Activated B cell treated with CpG ODN at 0.5 μM for 24 hours (primary cell): ENCODE results near the gene LYRM9. TPM values are rescaled to one million over a fixed set of nuclear protein-coding genes. Genes with fewer than 3 reads are reported as not detected.
"Not testable (repeated sequence)": the region's sequence is repeated elsewhere in the genome, so short reads cannot be mapped to it uniquely, and the experiment has no call there.

Experiments
- ATAC-seq: fragments of 200-7000 bp; cut with Tn5 transposase; one replicate; pipeline ENCODE4 v1.10.0; 2021; ENCODE audit warnings: low read depth, mild to moderate bottlenecking, moderate library complexity
- CTCF ChIA-PET: fragments of 350-600 bp; sonication (Branson Sonifier 250); formaldehyde crosslinking; loops from one replicate; lab custom pipeline; 2021; ENCODE audit warnings: antibody characterized with exemption; lab: Charles Lee
- POLR2A ChIA-PET: fragments of 350-600 bp; sonication (Branson Sonifier 250); formaldehyde crosslinking; loops from one replicate; lab custom pipeline; 2021; ENCODE audit warnings: antibody characterized with exemption; lab: Charles Lee
- DNase-seq: peaks from one replicate; pipeline ENCODE4 v3.0.0; 2022
- H3K27ac Mint-ChIP-seq: one replicate; pipeline ENCODE4 v1.8.0; 2020; ENCODE audit warnings: mixed read lengths
- H3K27me3 Mint-ChIP-seq: one replicate; pipeline ENCODE4 v1.8.0; 2021; ENCODE audit warnings: mixed read lengths
- H3K36me3 Mint-ChIP-seq: one replicate; pipeline ENCODE4 v1.8.0; 2021; ENCODE audit warnings: low read depth, mixed read lengths
- H3K4me1 Mint-ChIP-seq: one replicate; pipeline ENCODE4 v1.8.0; 2021; ENCODE audit warnings: mixed read lengths
- H3K4me3 Mint-ChIP-seq: one replicate; pipeline ENCODE4 v1.8.0; 2020; ENCODE audit warnings: mild to moderate bottlenecking, mixed read lengths
- H3K9me3 Mint-ChIP-seq: one replicate; pipeline ENCODE4 v1.8.0; 2020; ENCODE audit warnings: mixed read lengths
- CTCF ChIP-seq: fragments of 200-600 bp; IDR thresholded peaks from one replicate; pipeline ENCODE4 v1.8.0; 2022; ENCODE audit warnings: antibody characterized with exemption, mild to moderate bottlenecking
- intact Hi-C: fragments of 100-400 bp; cut with micrococcal nuclease; formaldehyde crosslinking; loops from one replicate; pipeline ENCODE4 v1.15.1; 2024
- total RNA-seq: library from RNA; stranded (reverse); gene quantifications from 2 replicates; pipeline ENCODE4 v1.2.3, GENCODE V29; 2022

The LYRM9 gene
- total RNA-seq, 1 donor from 2014 or later: 7.2 TPM

- ChIA-PET POLR2A (no interaction called here), CTCF (no interaction called here)
- ATAC-seq (no peak), DNase-seq (no peak)
- H3K27ac Mint-ChIP-seq: no peak overlapping the region
- TF ChIP-seq CTCF: no peak
- H3K36me3 Mint-ChIP-seq: no peaks in the 10 kb centered on the region
- H3K4me1 Mint-ChIP-seq: peaks cover 15% of the 10 kb centered on the region
- no peaks in the 10 kb centered on the region for H3K9me3 Mint-ChIP-seq
- peaks cover 22% of the 10 kb centered on the region for H3K27me3 Mint-ChIP-seq
- intact Hi-C loops: no loop called here
- H3K4me3 Mint-ChIP-seq: no peak overlapping the region
Observed at GRCh38 chr17:27849474-27850185, 43.5 kb downstream of the LYRM9 start.

- H3K27me3 Mint-ChIP-seq: peaks cover 20% of the 10 kb centered on the region
- POLR2A ChIA-PET: no interaction called here
- no peaks in the 10 kb centered on the region for H3K9me3 Mint-ChIP-seq
- no peak overlapping the region for H3K27ac Mint-ChIP-seq
- TF ChIP-seq CTCF: no peak
- no peak overlapping the region for H3K4me3 Mint-ChIP-seq
- peaks cover 15% of the 10 kb centered on the region for H3K4me1 Mint-ChIP-seq
- H3K36me3 Mint-ChIP-seq: no peaks in the 10 kb centered on the region
- CTCF ChIA-PET: no interaction called here
- DNase-seq: no peak
- no peak for ATAC-seq
- intact Hi-C loops: no loop called here
Observed at GRCh38 chr17:27848931-27849330, 44.2 kb downstream of the LYRM9 start.

GRCh38 chr17:27846808-27847307, 46.3 kb downstream of the LYRM9 start:
- H3K9me3 Mint-ChIP-seq, DNase-seq, H3K27ac Mint-ChIP-seq, ATAC-seq, intact Hi-C loops, H3K36me3 Mint-ChIP-seq: not testable (repeated sequence)
- ChIA-PET CTCF (interaction anchor here (1.1 kb wide), 1 partner anchor 39 kb away, joined by 3 read pairs; no protein-coding TSS in a partner anchor), POLR2A (interaction anchor here (0.7 kb wide), 1 partner anchor 602 kb away, joined by 4 read pairs; no protein-coding TSS in a partner anchor)
- H3K4me1 Mint-ChIP-seq: peaks cover 15% of the 10 kb centered on the region
- peak overlapping the region; percentile 80 for H3K4me3 Mint-ChIP-seq
- H3K27me3 Mint-ChIP-seq: peaks cover 20% of the 10 kb centered on the region

GRCh38 chr17:27846042-27846655, 47.0 kb downstream of the LYRM9 start:
- intact Hi-C loops: no loop called here
- DNase-seq (no peak), ATAC-seq (no peak)
- ChIA-PET CTCF (interaction anchor here (1.1 kb wide), 1 partner anchor 38 kb away, joined by 3 read pairs; no protein-coding TSS in a partner anchor), POLR2A (interaction anchor here (0.7 kb wide), 1 partner anchor 602 kb away, joined by 4 read pairs; no protein-coding TSS in a partner anchor)
- Mint-ChIP-seq H3K9me3 (no peaks in the 10 kb centered on the region), H3K27me3 (peaks cover 20% of the 10 kb centered on the region), H3K4me1 (peaks cover 15% of the 10 kb centered on the region), H3K4me3 (peak overlapping the region; percentile 80), H3K27ac (no peak overlapping the region), H3K36me3 (no peaks in the 10 kb centered on the region)
- TF ChIP-seq CTCF: no peak

- ATAC-seq (no peak), DNase-seq (no peak)
- H3K4me1 Mint-ChIP-seq: peaks cover 15% of the 10 kb centered on the region
- H3K9me3 Mint-ChIP-seq: no peaks in the 10 kb centered on the region
- no peak overlapping the region for H3K27ac Mint-ChIP-seq
- no peak for TF ChIP-seq CTCF
- CTCF ChIA-PET: no interaction called here
- peak overlapping the region; percentile 80 for H3K4me3 Mint-ChIP-seq
- no peaks in the 10 kb centered on the region for H3K36me3 Mint-ChIP-seq
- POLR2A ChIA-PET: no interaction called here
- intact Hi-C loops: no loop called here
- H3K27me3 Mint-ChIP-seq: peaks cover 20% of the 10 kb centered on the region
Observed at GRCh38 chr17:27845264-27846041, 47.7 kb downstream of the LYRM9 start.
